Choroid plexus epithelial cell (primary cell): ENCODE data around the gene CHST4.

Source experiments
- DNase-seq: peaks from one replicate; pipeline ENCODE4 v3.0.0-alpha.2; 2010; ENCODE audit warnings: low read depth
- H3K4me3 ChIP-seq: 2 replicates; pipeline ENCODE4 v1.5.1; 2011; ENCODE audit warnings: low read depth, mild to moderate bottlenecking, control low read depth, low read length, moderate library complexity
- TF ChIP-seq, protein P1 (sequence below): conservative IDR thresholded peaks from 2 replicates; pipeline ENCODE4 v1.5.1; 2011; ENCODE audit warnings: low read depth, mild to moderate bottlenecking, control low read depth, inconsistent platforms, low read length, moderate library complexity

Gene CHST4

DNA sequence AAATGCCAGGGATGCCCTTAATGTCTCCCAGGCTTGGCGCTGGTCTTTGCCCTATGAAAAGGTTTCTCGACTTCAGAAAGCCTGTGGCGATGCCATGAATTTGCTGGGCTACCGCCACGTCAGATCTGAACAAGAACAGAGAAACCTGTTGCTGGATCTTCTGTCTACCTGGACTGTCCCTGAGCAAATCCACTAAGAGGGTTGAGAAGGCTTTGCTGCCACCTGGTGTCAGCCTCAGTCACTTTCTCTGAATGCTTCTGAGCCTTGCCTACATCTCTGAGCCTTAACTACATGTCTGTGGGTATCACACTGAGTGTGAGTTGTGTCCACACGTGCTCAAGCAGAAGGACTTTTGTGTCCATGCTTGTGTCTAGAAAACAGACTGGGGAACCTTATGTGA, 11.4 kb downstream of the CHST4 start:
- peak; percentile 77 for DNase-seq
- no peak overlapping the region for H3K4me3 ChIP-seq
- TF ChIP-seq, protein P1, sequence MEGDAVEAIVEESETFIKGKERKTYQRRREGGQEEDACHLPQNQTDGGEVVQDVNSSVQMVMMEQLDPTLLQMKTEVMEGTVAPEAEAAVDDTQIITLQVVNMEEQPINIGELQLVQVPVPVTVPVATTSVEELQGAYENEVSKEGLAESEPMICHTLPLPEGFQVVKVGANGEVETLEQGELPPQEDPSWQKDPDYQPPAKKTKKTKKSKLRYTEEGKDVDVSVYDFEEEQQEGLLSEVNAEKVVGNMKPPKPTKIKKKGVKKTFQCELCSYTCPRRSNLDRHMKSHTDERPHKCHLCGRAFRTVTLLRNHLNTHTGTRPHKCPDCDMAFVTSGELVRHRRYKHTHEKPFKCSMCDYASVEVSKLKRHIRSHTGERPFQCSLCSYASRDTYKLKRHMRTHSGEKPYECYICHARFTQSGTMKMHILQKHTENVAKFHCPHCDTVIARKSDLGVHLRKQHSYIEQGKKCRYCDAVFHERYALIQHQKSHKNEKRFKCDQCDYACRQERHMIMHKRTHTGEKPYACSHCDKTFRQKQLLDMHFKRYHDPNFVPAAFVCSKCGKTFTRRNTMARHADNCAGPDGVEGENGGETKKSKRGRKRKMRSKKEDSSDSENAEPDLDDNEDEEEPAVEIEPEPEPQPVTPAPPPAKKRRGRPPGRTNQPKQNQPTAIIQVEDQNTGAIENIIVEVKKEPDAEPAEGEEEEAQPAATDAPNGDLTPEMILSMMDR = peak; percentile 89

DNA sequence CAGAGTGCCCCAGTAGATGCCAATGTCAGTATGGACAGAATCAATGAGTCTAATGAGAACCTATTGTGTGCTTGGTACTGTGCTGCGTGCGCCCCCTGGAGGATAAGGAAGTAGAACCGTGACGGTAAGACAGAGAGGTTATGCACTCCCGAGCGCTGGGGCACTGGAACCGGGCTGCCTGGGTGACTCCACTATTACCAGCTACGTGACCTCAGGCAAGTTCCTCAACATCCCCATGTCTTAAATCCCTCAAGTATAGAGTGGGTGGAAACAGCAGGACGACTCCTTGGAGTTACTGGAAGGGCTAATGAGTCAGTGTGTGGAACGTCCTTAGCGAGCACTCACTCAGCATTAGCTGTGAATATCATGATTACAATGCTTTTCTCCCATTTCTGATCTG, 16.2 kb downstream of the CHST4 start:
- H3K4me3 ChIP-seq = no peak overlapping the region
- peak; percentile 53 for DNase-seq
- TF ChIP-seq, protein P1 = peak; percentile 67

DNA sequence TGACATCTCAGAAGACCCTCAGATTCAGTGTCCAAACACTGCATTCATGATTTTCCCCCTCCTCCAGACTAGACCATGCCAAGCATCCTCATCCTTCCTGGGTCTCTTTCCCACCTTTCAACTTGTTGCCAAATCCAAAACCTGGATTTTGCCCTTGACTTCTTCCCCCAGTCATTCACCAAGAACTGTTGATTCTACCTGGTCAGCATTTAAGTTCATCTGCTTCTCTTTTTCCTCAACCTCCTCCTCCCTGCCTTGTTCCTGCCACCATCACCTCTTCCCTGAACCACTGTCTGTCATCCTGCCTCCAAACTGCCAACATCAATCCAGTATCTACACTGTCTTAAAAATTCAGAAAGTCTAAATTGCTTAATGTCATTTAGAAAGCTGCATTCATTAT, 20.9 kb downstream of the CHST4 start:
- no peak overlapping the region for H3K4me3 ChIP-seq
- TF ChIP-seq, protein P1 = no peak
- DNase-seq = no peak

- DNase-seq = no peak
- TF ChIP-seq, protein P1 = peak; percentile 10
- no peak overlapping the region for H3K4me3 ChIP-seq
Observed at GRCh38 chr16:71552698-71553503, 26.7 kb downstream of the CHST4 start.

DNA sequence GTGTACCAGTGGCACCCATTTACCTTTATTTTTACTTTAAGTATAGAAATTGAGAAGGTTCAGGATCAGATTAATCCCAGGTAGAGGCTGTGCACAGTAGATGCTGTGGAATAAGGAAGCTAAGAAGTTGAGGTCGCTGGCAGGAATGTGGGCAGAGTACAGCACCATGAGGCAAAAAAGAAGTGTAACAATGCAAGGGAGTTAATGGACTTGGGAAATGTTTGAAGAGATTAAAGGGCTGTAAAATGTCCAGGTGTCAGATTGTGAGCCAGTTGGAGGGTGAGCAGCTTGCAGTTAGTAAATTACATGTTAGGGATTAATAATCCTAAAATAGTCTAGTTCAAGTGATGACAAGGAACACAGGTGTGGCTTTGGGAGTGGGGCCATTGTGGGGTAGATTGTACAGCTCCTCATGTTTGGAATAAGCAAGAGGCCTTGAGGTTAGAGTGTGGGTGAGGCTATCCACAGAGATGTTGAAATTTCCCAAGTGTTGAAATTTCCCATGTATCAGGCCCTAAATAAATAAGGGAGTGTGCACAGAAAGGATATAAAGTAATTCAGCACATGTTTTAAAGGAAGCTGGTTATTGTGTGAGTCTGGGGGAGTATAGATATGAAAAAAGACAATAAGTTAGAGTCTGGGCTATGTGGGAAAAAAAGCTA, 29.1 kb downstream of the CHST4 start:
- no peak overlapping the region for H3K4me3 ChIP-seq
- TF ChIP-seq, protein P1 = no peak
- no peak for DNase-seq

DNA sequence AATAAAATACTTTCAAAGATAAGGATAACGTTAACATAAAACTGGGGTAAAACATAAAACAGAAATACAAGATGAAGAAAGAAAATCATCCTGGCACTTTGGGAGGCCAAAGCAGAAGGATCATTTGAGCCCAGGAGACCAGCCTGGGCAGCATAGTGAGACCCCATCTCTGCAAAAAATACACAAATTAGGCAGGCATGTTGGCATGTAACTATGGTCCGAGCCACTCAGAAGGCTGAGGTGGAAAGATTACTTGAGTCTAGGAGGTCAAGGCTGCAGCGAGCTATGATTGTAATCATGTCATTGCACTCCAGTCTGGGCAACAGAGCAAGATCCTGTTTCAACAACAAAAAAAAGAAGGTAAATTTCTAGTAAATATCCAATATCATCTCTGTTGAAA, 31.1 kb downstream of the CHST4 start:
- DNase-seq = no peak
- no peak overlapping the region for H3K4me3 ChIP-seq
- TF ChIP-seq, protein P1 = no peak

DNA sequence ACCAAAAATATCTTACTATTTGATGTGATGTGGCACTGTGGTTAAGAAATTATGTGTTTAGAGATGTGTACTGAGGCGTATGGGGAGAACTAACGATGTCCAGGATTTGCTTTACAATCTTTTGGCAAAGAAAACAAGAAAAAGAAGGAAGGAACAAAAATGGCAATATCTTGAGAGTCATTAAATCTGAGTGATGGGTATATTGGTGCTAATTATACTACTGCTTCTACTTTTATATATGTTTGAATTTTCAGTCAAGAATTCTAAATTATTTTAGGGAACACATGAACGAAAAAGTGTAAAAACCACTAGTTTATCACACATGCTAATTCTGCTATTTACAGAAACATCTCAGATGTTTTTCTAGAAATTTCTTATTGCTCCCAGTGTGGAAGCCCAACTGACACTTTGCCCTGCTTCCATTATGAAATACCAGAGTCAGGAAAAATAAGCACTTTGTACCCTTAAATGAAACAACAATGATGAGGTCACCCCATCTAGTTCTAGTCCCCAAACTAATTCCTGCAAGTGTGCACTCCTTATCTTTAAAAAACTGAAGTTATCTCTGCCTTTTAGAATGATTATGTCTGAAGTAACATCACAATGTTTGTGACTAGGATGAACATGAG, 31.8 kb downstream of the CHST4 start:
- DNase-seq = no peak
- TF ChIP-seq, protein P1 = no peak
- no peak overlapping the region for H3K4me3 ChIP-seq
